Glomerular visceral epithelial cell (primary cell): ENCODE data around the gene BCL11B.
"Not testable (repeated sequence)": the region's sequence is repeated elsewhere in the genome, so short reads cannot be mapped to it uniquely, and the experiment has no call there.

Experiments used
- DNase-seq: peaks from one replicate; pipeline ENCODE4 v3.0.0-alpha.2; 2016; ENCODE audit errors: extremely low spot score

BCL11B gene

DNA sequence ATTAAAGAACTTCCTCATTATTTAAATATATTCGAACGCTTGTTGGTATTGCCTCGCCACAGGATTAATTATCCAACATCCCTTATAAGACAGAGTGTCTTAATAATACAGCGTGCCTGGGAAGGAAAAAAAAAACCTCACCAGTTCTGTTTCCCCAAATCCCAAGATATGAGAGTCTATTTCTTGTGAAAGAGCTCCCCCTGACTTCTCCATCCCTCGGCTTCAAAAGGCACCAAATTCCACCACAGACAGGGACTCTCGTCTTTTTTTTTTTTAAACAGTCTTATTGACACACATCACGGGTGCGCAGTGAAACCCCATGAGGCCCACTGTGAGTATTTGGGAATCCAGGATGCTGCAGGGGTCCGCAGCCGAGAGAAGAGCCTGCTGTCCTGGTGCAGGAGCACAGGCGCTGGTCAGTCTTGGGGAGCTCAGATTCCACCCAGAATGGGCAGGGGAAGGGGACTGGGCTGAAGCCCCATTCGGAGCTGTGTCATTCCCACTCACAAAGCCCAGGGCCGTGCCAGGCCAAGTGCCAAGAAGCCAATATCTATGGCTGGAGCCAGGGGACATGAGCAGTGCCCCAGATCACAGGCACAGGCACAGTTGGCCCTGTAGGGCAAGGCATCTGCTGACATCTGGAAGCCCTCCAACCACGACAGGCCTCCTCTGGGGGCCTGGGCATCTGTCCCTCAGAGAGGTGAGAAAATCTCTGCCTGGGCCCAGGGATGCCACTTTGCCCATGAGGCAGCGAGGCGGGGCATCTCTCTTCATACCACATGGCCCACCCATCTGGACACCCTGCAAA lies 71.9 kb downstream of the BCL11B start:
- DNase-seq: no peak

DNA sequence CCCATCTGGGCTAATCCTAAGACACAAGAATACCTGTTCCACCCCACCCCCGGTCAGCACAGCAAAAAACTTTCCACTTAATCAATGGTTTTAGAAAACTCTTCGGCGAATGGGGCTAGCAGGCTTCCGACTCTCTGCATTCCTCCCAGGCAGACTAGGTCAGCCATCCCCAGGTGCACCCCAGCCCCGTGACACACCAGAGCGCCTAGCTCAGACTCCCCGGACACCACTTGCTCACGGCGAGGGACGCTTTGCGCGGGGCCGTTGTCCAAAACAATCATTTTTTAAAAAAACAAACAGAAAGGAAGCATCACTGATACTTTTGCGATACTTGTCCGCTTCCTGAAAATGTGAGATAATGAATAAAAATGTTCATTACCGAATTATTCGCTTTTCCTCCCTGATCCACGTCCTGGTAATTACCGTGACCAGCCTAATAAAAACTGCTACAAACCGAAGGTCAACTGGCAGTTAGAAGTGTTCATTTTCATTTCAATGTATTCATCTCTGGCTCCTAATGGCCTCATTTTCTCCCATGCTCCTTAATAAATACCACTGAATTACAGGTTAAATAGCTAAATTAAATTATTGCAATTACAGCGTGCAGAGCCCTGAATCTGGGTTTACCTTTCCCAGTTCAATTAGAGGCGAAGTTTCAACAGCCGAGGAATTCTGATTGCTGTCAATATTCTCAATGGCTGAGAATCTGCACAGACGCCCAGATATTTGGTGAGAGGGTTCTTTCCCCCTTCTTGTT lies 73.1 kb downstream of the BCL11B start:
- DNase-seq: no peak

DNA sequence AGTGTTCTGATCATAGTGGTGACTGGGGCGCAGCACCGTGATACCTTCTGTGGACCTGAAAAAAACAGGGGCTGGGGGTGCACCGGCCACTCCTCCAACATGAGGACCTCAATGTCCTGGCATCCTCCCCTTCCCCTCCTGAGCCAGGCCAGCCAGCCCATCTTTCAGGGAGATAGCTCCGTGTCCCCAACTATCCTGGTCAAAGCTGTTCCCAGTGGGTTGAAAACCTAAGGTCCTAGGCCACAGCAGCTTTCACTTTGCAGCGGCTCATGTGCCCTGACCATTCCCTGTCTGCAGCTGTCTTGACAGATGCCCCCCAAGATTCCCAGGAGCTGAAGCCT lies 75.7 kb downstream of the BCL11B start:
- no peak for DNase-seq

DNA sequence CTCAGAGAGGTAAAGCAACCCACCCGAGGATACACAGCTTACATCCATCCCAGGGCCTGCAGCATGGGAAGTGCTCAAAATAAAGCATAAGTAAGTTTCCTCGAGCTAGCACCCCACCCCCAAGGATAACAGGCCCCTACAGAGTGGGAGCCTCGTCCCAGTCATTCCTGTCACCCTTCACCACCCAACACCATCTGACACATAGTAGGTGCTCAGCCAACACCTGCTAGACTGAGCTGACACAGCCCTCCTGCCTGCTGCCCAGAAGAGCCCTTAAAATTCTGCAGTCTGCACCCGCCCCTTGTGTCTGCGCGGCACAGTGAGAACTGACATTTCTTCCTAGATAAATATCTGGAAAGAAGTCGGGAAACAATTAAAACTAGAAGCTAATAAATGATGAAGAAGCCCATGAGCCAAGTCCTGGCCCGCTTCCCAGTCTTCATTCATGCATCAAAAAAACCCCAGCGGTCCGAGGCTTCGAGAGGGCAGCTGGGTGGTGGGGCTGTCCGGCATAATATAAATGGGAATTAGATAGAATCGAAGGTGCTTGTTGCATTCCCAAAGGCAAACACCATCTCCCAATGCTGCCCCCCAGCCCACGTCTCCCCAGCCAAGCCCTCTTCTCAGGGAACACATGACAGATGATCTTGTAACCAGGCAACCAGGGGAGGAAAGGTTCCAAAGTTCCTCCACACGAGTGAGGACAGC lies 76.2 kb downstream of the BCL11B start:
- peak; percentile 2 for DNase-seq

DNA sequence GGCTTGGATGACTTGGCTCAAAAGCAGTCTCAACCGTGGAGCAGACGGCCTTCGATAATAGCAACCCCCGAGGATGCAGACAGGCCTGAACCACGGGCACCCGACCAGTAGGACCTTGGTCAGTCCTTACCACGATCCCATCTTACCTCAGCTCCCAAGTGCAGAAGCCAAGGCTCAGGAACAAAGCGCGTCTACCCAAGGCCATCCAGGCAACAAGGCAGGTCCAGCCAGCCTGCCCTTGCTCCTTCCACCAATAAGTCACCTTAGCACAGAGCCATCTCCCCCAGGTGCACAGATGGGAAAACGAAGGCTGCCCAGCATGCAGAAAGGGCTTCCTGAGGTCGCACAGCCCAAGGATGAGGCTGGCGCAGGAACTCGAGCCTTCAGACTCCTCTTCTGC lies 77.3 kb downstream of the BCL11B start:
- DNase-seq: no peak

DNA sequence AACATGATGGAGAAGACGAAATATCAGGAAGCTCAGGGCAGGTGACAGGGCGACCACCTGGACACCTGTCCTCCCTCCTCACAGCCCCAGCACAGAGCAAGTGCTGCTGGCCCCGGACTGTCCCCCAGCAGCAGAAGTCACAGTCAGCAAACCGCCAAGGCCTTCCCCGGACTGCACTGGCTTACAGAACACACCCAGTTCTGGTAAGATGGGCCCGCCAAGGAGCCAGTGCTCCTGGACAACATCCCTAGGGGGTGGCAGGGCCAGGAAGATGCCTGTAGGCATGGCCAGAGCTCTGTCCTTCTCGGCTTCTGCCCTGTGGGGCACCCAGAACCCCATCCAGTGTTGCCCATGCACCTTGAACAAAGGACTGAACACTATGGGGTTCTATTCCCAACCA lies 77.9 kb downstream of the BCL11B start:
- no peak for DNase-seq

DNA sequence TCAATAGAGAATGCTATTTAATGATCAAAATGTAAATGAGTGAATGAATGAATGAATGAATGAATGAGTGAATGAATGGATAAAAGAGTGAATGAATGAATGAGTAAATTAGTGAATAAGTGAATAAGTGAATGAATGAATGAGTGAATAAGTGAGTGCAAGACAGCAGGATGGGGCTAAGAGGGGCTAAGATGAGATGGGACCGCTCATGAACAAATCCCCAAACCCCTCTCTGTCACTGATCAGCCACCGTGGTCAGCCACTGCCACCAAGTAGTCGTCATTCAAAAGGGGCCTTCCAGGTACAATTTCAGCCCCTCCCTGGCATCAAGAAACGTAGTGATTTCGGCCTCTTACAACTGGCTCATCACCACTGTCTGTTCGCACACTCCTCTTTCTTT lies 79.2 kb downstream of the BCL11B start:
- no peak for DNase-seq

DNA sequence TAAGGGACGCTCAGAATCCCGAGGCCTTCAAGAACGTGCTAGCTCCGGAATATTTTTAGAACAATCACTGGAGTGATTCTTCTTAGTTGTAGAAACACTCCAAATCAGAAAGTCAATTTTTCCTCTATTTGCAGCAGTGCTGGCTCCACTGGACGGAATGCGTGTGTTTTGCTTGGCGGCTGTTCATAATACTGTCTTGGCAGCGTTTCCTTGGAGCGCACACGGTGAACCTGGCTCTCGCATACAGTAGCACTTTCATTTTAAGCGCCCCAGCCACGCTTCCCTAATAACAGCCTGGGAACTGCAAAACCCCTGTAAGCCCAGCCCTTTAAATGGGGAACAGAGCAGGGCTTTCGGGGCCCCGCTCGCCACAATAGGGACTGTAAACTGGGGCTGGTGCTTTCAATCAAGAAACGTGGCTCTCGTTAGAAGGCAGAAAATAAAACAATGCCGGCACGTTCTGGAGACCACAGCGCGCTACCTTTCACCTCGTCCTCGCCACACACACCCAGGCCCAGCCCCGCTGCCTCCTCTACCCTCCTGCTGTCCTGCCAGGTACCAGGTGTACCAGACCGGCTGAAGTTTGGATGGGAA lies 79.9 kb downstream of the BCL11B start:
- no peak for DNase-seq

DNA sequence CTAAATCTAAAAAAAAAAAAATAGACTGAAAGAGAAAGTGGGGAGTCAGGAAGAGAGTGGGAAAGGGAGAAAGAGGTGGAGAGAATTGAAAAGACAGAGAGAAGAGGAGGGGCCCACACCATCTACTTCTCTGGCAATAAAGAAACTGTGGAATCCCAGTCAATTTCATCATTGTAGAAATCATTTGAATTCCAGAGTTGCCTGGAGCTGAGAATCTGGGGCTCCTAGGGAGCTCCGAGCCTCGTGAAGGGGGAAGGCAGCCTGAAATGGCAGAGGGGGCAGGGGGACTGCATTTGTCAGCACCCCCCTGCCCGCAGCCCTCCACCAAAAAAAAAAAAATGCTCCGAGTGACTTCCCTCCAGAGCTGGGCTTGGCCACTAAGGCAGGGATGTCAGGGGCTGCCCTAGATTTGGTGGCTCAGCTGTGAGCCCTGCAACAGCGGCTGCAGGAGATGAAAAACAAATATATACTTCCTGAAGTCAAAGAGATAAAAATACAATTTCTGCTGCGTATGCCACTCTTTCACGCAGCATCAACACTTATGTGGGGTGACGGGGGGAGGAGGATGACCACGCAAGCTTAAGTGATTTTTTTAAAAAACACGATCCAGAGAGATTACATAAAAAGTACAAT lies 80.5 kb downstream of the BCL11B start:
- no peak for DNase-seq

DNA sequence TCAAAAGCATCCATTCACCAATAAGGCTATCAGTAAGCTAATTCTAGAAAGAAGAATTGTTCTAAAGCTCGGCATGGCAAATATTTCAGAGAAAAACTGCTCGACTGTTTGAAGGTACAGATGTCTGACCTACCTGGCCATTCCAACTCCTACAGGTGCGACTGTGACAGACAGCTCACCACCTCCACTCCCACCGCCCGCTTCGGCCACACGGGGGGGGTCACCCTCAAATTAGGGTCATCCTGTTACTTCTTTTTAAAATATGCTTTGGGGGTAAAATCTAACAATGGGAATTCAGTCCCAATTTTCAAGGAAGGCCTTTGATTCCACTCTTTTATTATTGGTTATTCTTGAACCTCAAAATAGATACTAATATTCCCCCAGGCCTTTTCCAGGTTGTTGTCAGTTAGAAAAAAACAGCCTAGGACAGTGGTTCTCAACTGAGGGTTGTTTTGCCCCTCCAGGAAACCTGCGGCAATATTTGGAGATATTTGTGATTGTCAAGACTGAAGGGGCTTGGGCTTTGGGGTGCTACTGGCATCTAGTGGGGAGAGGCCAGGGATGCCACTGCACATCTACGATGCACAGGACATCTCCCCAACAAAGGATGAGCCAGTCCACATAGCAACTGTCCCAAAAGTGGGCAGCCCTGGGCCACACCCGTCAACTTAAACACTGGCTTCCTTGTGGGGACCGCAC lies 81.2 kb downstream of the BCL11B start:
- DNase-seq: no peak

DNA sequence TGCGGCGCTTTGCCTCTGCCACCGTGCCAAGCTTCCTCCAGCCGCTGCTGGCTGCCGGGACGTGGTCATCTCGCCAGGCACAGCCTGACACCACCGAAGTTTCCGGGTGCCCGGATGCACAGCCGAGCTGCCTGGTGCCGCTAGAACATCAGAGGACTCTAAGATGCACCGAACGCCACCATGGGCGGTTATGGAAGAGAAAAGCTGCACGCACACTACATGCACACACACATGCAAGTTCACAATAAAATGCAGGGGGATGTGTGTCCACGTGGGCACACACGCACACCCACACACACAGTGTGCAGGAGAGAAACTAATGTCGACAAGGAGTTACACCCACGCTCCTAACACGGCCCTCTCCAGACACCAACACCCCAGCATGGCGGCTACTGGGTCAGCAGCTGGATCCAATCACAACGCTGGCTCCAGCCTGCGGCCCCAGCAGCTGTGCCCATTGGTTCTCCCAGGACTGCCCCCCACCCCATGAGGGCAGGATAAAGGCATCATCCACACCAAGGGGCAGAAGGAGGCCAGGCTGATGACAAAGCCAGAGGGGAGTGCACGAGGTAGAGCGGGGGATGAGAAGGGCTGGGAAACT lies 82.7 kb downstream of the BCL11B start:
- DNase-seq: no peak

DNA sequence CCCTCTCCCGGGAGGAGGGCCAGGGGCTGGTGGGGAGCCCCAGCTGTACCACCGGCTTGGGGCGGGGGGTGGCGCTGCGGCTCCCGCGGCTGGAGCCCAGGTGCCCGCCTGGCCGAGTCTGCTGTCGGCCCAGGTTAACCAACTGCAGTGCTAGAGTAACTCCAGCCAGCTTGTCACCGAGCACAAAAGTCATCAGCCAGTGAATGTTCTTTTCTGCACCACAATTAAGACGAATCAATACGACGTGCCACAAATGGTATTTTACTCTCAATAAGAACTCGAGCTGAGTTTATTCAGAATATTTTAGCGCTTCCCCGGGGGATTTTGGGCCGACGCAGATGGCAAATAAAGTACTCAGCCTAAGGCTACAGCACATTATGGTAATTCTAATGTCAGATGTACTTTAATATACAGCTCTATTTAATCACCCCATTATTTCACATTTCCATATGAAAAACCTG lies 83.2 kb downstream of the BCL11B start:
- no peak for DNase-seq

DNA sequence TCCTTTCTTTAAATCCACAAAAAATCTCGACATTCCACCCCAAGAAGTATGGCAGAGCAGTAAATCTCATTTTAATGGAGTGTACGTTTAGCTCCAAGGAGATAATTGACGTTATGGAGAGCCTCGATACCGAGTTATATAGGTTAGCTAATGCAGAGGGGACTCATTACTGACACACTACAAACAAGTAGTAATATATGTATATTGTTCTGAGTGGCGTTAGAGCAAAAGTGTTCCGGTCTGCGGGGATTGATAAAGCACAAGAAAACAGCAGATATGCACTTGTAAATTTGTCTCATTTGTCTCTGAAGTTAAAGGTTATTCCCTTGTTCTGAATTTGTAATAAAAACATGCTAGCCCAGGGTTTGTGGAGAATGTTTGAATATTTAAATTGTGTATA lies 84.1 kb downstream of the BCL11B start:
- DNase-seq: no peak

DNA sequence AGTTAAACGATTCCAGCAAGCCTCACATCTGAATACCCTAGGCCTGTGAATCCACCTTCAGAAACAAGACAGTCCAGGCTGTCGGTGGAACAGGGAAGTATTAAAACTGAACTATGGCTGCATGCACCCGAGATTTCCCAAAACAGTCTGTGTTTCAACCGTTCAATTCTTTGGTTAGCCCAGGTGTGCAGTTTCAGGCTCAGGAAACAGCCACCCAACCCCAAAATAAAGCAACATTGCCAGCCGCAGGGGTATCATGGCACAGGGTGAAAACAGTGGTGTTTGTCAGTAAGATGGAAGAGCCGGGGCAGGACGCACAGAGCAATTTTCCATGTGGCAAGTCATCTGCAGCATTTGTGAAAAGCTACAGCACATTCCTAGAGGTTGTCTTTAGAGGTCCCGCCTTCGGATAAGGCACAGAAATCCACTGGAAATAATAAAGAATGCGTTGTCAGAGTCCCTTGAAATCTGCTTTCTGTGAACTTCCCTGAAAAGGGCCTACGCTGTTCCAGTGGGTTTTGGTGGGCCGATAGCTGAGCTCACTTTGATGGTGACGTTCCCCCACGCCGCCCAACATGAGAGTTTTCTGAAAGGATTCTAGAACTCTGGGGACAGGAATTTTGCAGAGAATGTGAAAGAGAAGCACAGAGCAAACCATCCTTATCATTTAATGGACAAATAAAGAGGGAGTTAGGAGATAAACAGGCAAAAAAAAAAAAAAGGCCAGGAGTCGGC lies 84.9 kb downstream of the BCL11B start:
- DNase-seq: no peak

DNA sequence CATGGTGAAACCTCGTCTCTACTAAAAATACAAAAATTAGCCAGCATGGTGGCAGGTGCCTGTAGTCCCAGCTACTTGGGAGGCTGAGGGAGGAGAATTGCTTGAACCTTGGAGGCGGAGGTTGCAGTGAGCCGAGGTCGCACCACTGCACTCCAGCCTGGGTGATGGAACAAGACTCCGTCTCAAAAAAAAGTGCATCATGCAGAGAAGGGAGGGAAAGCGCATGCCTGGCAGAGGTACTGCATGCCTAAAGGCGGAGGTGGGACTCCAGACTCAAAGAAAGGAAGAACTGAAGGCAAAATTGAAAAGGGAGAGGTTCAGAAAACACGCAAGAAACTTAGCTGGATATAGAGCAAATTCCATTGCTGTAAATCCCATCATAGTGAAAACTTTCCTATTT lies 85.7 kb downstream of the BCL11B start:
- not testable (repeated sequence) for DNase-seq

DNA sequence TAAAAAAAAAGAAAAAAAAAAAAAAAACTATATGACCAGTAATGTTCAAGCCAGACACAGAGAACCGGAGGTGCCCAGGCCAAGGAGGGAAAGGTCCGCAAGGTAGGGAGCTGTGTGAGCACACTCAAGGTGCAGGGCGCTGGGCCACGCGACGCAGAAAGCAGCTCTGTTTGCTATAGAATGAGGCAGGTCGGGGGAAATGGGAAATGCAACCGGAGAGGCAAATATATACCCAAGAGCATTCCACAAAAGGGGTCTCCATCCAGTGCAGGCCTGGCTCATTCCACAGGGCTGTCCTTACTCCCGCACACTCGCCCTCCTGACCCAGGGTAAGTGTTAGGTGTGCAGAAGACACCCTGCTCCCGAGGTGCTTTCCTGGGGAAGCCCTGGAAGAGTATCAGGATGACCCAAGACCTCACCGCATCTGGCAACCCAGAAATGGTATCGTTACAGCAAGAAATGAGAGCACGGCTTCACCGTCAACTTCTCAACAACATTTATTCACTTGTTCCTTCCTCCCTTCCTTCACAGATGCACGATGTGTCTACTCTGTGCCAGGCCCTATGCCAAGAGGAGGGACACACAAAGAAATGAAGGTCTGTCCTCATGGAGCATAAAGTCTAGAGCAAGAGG lies 86.4 kb downstream of the BCL11B start:
- DNase-seq: no peak

DNA sequence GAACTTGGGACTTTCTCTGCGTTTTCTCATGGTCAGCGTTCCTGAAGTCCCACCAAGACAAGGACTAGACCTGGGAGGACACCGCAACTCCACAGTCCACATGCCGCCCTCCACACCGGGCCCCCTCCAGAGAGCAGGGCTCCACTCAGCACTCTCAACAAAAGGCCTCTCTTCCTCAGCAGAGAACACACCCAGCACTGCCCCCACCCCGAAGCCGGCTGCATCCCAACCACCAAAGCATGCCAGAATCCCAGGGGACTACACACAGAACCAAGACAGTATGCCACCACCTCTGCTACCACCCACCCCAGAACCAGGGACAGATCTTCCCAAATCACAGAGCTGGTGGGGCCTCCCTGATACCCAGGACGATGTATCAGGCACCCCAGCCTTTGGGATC lies 88.3 kb downstream of the BCL11B start:
- no peak for DNase-seq

DNA sequence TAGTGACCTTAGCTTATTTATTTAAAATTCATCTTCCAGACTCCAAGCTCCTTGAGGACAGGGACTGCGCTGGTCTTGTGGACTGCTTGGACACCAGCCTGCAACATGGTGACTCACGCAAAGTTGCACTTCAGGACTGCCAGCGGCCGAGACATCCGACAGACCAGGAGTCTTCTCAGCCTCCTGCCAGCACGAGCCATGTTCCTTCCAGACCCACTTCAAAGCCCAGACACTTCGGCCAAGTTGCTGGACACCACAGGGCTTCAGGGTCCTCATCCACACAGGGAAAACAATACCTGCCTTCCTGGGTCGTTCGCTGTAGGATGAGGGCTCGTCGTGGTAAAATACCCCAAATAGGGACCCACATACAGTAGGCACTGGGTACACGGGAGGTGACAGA lies 88.7 kb downstream of the BCL11B start:
- DNase-seq: no peak

DNA sequence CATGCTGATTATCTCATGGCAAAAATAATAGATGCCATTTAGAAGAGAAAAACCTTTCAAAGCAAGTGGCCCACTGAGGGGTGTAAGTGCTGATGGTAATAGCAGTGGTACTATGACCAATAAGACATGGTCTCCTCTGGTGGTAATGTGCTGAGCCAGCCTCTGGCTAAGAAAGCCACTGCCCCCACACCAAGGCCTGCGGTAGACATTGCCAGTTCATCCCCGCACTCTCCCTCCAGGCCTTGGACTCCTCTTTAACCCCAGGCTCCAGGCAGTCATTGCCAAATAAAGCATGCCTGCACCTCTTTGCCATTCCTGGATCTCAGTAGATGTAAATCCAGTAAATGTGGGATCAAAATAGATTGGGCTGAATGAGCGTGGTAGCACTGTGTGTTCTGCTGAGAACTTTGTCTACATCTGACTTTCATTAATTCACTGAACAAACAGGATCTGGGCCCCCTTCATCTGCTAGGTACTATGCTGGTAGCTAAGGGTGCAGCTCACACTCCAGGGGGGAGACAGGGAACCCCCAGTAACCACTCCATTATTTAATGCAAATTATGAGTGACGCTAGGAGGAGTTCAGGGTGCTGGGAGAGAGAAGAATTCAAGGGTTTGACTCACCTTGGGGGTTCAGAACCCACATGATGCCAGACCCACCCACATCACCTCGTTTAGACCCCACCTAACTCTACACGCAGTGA lies 89.3 kb downstream of the BCL11B start:
- no peak for DNase-seq
